CD14-positive monocyte (primary cell): ENCODE measurements around the gene WT1. TPM values are rescaled to one million over a fixed set of nuclear protein-coding genes. Genes with fewer than 3 reads are reported as not detected.
"Not testable (repeated sequence)": the region's sequence is repeated elsewhere in the genome, so short reads cannot be mapped to it uniquely, and the experiment has no call there.

Experiments used
- DNase-seq, 3 donors: peaks; one replicate each; pipeline ENCODE4 v3.0.0-alpha.2; 2011 to 2022
- H2AFZ ChIP-seq: 2 replicates; pipeline ENCODE4 v1.6.0; 2012; ENCODE audit warnings: mild to moderate bottlenecking, low read depth, low read length, inconsistent platforms; ENCODE audit not compliant: insufficient read depth, poor library complexity, severe bottlenecking
- H3K27ac ChIP-seq, 2 donors: 1 replicate in 1 of 2; 2 replicates in 1 of 2; pipeline ENCODE4 v1.5.1; 2012 to 2013; ENCODE audit warnings: low read length in 2 of 2, control low read depth in 1 of 2, inconsistent platforms in 1 of 2, low read depth in 1 of 2, mild to moderate bottlenecking in 1 of 2
- H3K27me3 ChIP-seq, 2 donors: one replicate each; pipeline versions ENCODE4 v1.6.0 to v1.6.1; 2011 to 2013; ENCODE audit warnings: low read length in 2 of 2; ENCODE audit not compliant: control insufficient read depth in 2 of 2, insufficient read depth in 2 of 2
- H3K36me3 ChIP-seq, 2 donors: replicated peaks in 1 of 2; 1 replicate in 1 of 2; 2 replicates in 1 of 2; pipeline versions ENCODE4 v1.5.1 to v1.6.1; 2012 to 2013; ENCODE audit warnings: low read length in 2 of 2, control low read depth in 1 of 2, inconsistent platforms in 1 of 2, mild to moderate bottlenecking in 1 of 2; ENCODE audit not compliant: insufficient read depth in 2 of 2, control insufficient read depth in 1 of 2
- H3K4me1 ChIP-seq, 2 donors: 1 replicate in 1 of 2; 2 replicates in 1 of 2; pipeline versions ENCODE4 v1.5.1 to v1.6.1; 2012 to 2013; ENCODE audit warnings: low read length in 2 of 2, control low read depth in 1 of 2, inconsistent platforms in 1 of 2, mild to moderate bottlenecking in 1 of 2, moderate library complexity in 1 of 2; ENCODE audit not compliant: insufficient read depth in 2 of 2, control insufficient read depth in 1 of 2
- H3K4me2 ChIP-seq: replicated peaks from 2 replicates; pipeline ENCODE3; 2012; ENCODE audit warnings: low read length, moderate library complexity, mild to moderate bottlenecking; ENCODE audit not compliant: poor library complexity, severe bottlenecking; ENCODE audit errors: extremely low read depth
- H3K4me3 ChIP-seq, 3 experiments: fragments of 200-600 bp in 1 of 3; sonication (generic) in 1 of 3; replicated peaks in 1 of 3; 1 replicate in 2 of 3; 2 replicates in 1 of 3; pipeline ENCODE4 v1.5.1; 2011 to 2013; ENCODE audit warnings: low read length in 3 of 3, mild to moderate bottlenecking in 3 of 3, control low read depth in 2 of 3, low read depth in 2 of 3, inconsistent platforms in 1 of 3, moderate library complexity in 1 of 3
- H3K79me2 ChIP-seq: 2 replicates; pipeline ENCODE4 v1.6.0; 2012; ENCODE audit warnings: mild to moderate bottlenecking, control low read depth, inconsistent platforms, low read length, moderate library complexity; ENCODE audit not compliant: insufficient read depth
- H3K9ac ChIP-seq: 2 replicates; pipeline ENCODE4 v1.6.0; 2017; ENCODE audit warnings: low read length, mild to moderate bottlenecking; ENCODE audit not compliant: insufficient read depth, poor library complexity, severe bottlenecking
- H3K9me3 ChIP-seq, 2 donors: replicated peaks in 1 of 2; 1 replicate in 1 of 2; 2 replicates in 1 of 2; pipeline versions ENCODE4 v1.5.1 to v1.6.1; 2012 to 2013; ENCODE audit warnings: low read length in 2 of 2, control low read depth in 1 of 2; ENCODE audit not compliant: control insufficient read depth in 1 of 2, insufficient read depth in 1 of 2
- H4K20me1 ChIP-seq: 2 replicates; pipeline ENCODE4 v1.6.0; 2012; ENCODE audit warnings: mild to moderate bottlenecking, low read length, control low read depth, moderate library complexity; ENCODE audit not compliant: insufficient read depth
- H3K27ac Mint-ChIP-seq, 7 donors: one replicate each; pipeline ENCODE4 v1.8.0; 2020; ENCODE audit warnings: mild to moderate bottlenecking in 7 of 7, mixed read lengths in 7 of 7, moderate library complexity in 6 of 7, inconsistent platforms in 2 of 7
- H3K27me3 Mint-ChIP-seq, 3 donors: one replicate each; pipeline ENCODE4 v1.8.0; 2021 to 2022; ENCODE audit warnings: low read depth in 3 of 3, mild to moderate bottlenecking in 3 of 3, mixed read lengths in 3 of 3, moderate library complexity in 3 of 3, inconsistent platforms in 1 of 3
- H3K36me3 Mint-ChIP-seq, 2 donors: one replicate each; pipeline ENCODE4 v1.8.0; 2020; ENCODE audit warnings: mixed read lengths in 2 of 2, inconsistent platforms in 1 of 2, mild to moderate bottlenecking in 1 of 2
- H3K4me1 Mint-ChIP-seq: one replicate; pipeline ENCODE4 v1.8.0; 2020; ENCODE audit warnings: mild to moderate bottlenecking, mixed read lengths
- H3K4me3 Mint-ChIP-seq, 2 donors: one replicate each; pipeline ENCODE4 v1.8.0; 2020; ENCODE audit warnings: mild to moderate bottlenecking in 2 of 2, mixed read lengths in 2 of 2, moderate library complexity in 1 of 2
- H3K9me3 Mint-ChIP-seq, 7 donors: one replicate each; pipeline ENCODE4 v1.8.0; 2020 to 2022; ENCODE audit warnings: mixed read lengths in 7 of 7, mild to moderate bottlenecking in 6 of 7, moderate library complexity in 6 of 7, inconsistent platforms in 2 of 7
- WGBS: methylation state at CpG from one replicate; pipeline ENCODE4 v1.1.5; 2013; ENCODE audit warnings: missing lambda C conversion rate; ENCODE audit not compliant: insufficient coverage; 5-methylcytosine and 5-hydroxymethylcytosine counted together
- intact Hi-C, 2 donors: fragments of 100-400 bp; cut with micrococcal nuclease; formaldehyde crosslinking; loops; one replicate each; pipeline versions ENCODE4 v1.15.0 to v1.15.1; 2023
- polyA plus RNA-seq, 3 donors: library from polyadenylated mRNA; depleted of rRNA in 1 of 3; unstranded in 2 of 3; stranded (reverse) in 1 of 3; fragments of 300-500 nt in 2 of 3; fragments of >200 nt in 1 of 3; fragmentation: Illumina TruSeq in 2 of 3; gene quantifications; 1 replicate in 2 of 3; 2 replicates in 1 of 3; pipeline ENCODE4 v1.2.3, GENCODE V29; 2012 to 2021
- TF ChIP-seq, protein P1 (sequence below): fragments of 200-600 bp; IDR thresholded peaks from one replicate; pipeline ENCODE4 v1.8.0; 2022; ENCODE audit warnings: antibody characterized with exemption, mild to moderate bottlenecking

Gene WT1
- polyA plus RNA-seq, 3 donors: not detected

DNA sequence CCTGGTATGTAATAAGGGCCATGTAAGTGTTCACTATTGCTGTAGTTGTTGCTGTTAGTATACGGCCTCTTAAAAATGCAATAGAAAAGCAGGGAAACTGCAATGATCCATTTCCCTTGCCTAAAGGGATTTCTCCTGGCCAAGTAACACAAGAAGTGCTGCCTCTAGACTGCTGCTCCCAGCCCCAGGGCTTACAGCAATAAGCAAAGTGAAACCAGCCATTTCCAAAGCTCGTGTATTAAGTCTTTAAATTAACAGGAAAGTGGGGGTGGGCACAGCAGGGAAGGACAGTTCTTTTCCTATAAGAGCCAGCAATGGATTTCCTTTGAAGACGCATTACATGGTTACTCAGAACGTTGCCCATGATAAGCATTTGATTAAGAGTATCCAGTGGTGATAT lies 36.9 kb upstream of the WT1 start:
- TF ChIP-seq, protein P1, sequence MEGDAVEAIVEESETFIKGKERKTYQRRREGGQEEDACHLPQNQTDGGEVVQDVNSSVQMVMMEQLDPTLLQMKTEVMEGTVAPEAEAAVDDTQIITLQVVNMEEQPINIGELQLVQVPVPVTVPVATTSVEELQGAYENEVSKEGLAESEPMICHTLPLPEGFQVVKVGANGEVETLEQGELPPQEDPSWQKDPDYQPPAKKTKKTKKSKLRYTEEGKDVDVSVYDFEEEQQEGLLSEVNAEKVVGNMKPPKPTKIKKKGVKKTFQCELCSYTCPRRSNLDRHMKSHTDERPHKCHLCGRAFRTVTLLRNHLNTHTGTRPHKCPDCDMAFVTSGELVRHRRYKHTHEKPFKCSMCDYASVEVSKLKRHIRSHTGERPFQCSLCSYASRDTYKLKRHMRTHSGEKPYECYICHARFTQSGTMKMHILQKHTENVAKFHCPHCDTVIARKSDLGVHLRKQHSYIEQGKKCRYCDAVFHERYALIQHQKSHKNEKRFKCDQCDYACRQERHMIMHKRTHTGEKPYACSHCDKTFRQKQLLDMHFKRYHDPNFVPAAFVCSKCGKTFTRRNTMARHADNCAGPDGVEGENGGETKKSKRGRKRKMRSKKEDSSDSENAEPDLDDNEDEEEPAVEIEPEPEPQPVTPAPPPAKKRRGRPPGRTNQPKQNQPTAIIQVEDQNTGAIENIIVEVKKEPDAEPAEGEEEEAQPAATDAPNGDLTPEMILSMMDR: no peak
- H3K27me3 Mint-ChIP-seq: peaks cover 2 to 5% (median 4%) of the 10 kb centered on the region in 3 donors
- DNase-seq: no peak

DNA sequence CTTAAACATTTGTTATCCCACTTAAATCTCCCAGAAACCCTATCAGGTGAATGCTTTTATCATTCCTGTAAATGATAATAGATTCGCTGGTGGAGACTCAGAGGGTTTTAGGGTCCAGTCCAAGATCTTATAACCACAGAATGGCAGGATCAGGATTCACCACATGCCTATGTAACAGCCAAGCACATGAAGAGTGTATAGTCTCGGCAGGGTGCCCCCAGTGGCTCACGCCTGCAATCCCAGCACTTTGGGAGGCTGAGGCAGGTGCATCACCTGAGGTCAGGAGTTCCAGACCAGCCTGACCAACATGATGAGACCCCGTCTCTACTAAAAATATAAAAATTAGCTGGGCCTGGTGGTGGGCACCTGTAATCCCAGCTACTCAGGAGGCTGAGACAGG lies 36.2 kb upstream of the WT1 start:
- H2AFZ ChIP-seq: not testable (repeated sequence)

More for the DNA sequence above, 36.9 kb upstream of the WT1 start:
- WGBS: 75% methylated on average over 1 of the region's 4 CpGs
- no peaks in the 10 kb centered on the region for H3K36me3 ChIP-seq
- H3K4me3 ChIP-seq: no peak overlapping the region
- Mint-ChIP-seq H3K4me1 (peaks cover 14% of the 10 kb centered on the region), H3K4me3 (no peak overlapping the region), H3K9me3 (peaks cover 0 to 2% (median 0%) of the 10 kb centered on the region in 7 donors), H3K36me3 (no peaks in the 10 kb centered on the region), H3K27ac (no peak overlapping the region)
- H3K9me3 ChIP-seq: no peaks in the 10 kb centered on the region
- no peak overlapping the region for H3K4me2 ChIP-seq
- no peak overlapping the region for H2AFZ ChIP-seq
- H4K20me1 ChIP-seq: no peaks in the 10 kb centered on the region
- no peak overlapping the region for H3K9ac ChIP-seq
- intact Hi-C loops: no loop called here
- no peaks in the 10 kb centered on the region for H3K27me3 ChIP-seq
- H3K4me1 ChIP-seq: peaks cover 7 to 10% of the 10 kb centered on the region in 2 donors
- H3K27ac ChIP-seq: no peak overlapping the region
- no peaks in the 10 kb centered on the region for H3K79me2 ChIP-seq

More for the DNA sequence above, 36.2 kb upstream of the WT1 start:
- H3K9me3 Mint-ChIP-seq, H3K9me3 ChIP-seq, H3K27me3 ChIP-seq, H3K9ac ChIP-seq, intact Hi-C loops, H4K20me1 ChIP-seq, H3K4me3 ChIP-seq, H3K79me2 ChIP-seq, DNase-seq, H3K27me3 Mint-ChIP-seq, H3K27ac ChIP-seq, H3K4me2 ChIP-seq, H3K4me3 Mint-ChIP-seq, H3K36me3 Mint-ChIP-seq, H3K36me3 ChIP-seq: not testable (repeated sequence)
- 100% methylated on average over 1 of the region's 4 CpGs for WGBS
- Mint-ChIP-seq H3K4me1 (peaks cover 14% of the 10 kb centered on the region), H3K27ac (peak overlapping the region in 1 of 7 donors; percentile 47)
- peaks cover 7 to 10% of the 10 kb centered on the region in 2 donors for H3K4me1 ChIP-seq
